HG03439 (cell line): ENCODE measurements around the gene WWOX.
A peak's percentile ranks its signal among the peaks of the same experiment; 100 is the strongest.

Source experiments
- ATAC-seq: cut with Tn5 transposase; IDR thresholded peaks from one replicate; pipeline ENCODE4 v1.9.1; 2021; ENCODE audit warnings: mild to moderate bottlenecking, moderate library complexity; ENCODE audit not compliant: unreplicated experiment

Gene WWOX

GRCh38 chr16:78697426-78697825 lies 598.0 kb downstream of the WWOX start:
- no peak for ATAC-seq

GRCh38 chr16:78703936-78704335 lies 604.5 kb downstream of the WWOX start:
- ATAC-seq: no peak

GRCh38 chr16:78704416-78704815 lies 605.0 kb downstream of the WWOX start:
- ATAC-seq: no peak

DNA sequence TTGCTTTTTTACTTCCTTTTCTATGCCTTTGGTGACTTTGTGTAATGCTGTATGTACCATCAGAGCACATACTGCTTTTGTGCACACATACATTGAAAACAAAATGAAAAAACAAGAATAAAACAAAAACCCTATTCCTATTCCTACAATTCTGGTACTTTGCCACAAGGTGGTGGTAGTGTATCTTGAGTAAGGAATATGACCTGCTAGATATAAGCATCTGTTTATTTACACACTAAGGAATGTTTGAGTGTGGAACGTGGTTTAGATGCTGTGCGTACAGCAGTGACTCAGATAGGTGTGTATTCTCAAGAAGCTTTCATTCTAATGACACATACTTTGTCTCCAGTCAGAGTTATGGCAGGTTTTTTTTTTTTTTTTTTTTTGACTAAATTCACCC lies 606.2 kb downstream of the WWOX start:
- no peak for ATAC-seq

DNA sequence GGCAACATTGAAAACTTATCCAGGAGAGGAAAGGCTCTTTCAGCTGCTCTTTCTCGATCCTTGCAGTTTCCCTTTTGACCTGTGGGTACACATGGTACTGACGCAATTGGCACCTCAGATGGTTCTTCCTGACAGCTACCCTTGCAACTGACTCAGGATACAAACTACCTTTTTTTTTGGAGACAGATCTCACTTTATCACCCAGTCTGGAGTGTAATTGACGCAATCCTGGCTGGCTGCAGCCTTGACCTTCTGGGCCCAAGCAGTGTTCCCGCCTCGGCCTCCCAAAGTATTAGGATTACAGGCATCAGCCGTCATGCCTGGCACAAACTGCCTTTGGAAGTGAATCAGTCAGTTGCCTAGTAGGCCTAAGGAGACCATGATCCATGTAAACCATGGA lies 607.2 kb downstream of the WWOX start:
- no peak for ATAC-seq

- no peak for ATAC-seq
Observed at GRCh38 chr16:78709137-78709884, 609.9 kb downstream of the WWOX start.

- no peak for ATAC-seq
Observed at GRCh38 chr16:78715106-78715505, 615.7 kb downstream of the WWOX start.

- ATAC-seq: no peak
Observed at GRCh38 chr16:78715673-78716072, 616.2 kb downstream of the WWOX start.

DNA sequence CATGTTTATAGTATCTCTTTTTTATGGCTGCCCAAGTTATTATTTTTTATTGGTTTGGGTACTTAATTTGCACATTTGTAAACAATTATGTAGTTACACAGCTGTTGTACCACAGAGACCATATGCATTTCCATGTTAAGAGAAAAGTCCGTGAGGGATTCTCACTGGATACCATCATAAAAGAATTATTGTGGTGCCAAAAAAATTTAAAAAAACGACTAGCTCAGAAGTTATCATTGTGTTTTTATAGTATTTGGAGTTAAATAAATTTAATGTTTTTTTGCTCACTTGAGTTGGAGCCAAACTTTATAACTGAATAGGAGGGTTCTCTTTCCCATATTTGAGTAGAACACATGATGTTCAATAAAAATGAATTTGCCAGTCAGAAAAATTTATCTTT lies 618.7 kb downstream of the WWOX start:
- no peak for ATAC-seq

GRCh38 chr16:78720416-78720815 lies 621.0 kb downstream of the WWOX start:
- ATAC-seq: no peak

DNA sequence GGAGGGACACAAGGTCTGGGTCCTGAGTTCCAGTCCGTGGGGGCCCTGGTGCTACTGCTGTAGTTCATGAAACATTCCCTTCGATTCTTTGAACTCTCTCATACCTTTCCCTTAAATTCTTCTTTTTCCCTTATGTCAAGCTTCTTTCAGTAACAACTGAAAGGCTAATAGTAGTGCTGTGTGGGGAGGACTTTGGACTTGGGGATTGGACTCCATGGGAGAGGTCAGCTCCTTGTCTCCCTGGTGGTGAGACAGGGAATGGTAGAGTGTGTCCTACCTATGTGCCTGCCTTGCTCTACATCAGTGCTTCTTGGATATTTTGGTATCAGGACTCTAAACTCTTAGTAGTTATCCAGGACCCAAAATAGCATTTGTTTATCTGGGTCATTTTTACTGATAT lies 628.1 kb downstream of the WWOX start:
- no peak for ATAC-seq

DNA sequence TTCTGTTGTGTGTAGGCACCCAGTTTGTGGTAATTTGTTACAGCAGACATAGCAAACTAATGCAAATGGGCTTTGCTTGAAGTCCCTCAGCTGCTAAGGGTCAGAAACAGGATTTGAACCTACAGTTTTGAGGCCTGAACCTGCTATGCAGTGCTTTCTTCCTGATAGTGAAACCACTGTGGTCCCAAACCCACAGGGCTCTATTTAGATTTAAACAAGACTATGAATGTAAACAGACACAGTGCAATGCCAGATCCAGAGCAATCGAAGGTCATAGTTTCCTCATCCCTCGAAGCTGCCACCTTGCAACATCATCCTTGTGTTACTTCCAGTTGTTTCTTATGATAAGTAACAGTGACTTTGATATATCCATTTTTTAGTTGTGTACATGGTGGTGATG lies 630.2 kb downstream of the WWOX start:
- ATAC-seq: no peak

DNA sequence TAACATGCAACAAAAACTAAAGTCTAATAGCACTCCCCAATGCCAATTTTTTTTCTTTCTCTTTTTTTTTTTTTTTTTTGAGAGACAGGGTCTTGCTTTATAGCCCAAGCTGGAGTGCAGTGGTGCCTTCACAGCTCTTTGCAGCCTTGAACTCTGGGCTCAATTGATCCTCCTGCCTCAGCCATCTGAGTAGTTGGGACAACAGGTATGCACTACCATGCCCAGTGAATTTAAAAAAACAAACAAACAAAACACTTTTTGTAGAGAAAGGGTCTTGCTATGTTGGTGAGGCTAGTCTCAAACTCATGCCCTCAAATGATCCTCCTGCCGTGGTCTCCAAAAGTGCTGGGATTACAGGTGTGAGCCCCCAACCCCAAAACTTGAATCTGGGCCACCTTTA lies 632.3 kb downstream of the WWOX start:
- no peak for ATAC-seq

GRCh38 chr16:78732696-78733095 lies 633.2 kb downstream of the WWOX start:
- no peak for ATAC-seq

DNA sequence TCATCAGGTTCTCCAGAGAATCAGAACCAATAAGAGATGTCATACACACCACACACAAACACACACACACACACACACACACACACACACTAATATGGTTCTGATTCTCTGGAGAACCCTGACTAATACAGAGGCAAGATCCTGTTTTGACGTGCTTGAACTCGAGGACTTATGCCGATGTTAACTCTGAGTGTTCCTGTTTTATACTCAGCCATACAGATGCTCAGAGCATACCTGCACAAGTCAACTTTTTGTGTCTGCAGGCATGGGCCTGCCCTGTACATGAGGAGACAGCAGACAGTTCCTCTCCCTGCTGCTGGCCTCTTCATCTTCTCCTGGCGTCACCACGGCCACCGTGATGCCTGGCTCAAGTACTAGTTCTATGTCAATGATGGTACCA lies 635.9 kb downstream of the WWOX start:
- ATAC-seq: no peak

- no peak for ATAC-seq
Observed at GRCh38 chr16:78737630-78738029, 638.2 kb downstream of the WWOX start.

GRCh38 chr16:78738557-78738956 lies 639.1 kb downstream of the WWOX start:
- ATAC-seq: no peak

GRCh38 chr16:78740269-78740668 lies 640.8 kb downstream of the WWOX start:
- no peak for ATAC-seq

GRCh38 chr16:78742501-78743283 lies 643.2 kb downstream of the WWOX start:
- ATAC-seq: peak; percentile 98

- no peak for ATAC-seq
Observed at GRCh38 chr16:78743556-78743955, 644.1 kb downstream of the WWOX start.

- ATAC-seq: no peak
Observed at GRCh38 chr16:78744099-78744498, 644.6 kb downstream of the WWOX start.

GRCh38 chr16:78744796-78745107 lies 645.3 kb downstream of the WWOX start:
- ATAC-seq: no peak
